T-cell (primary cell): Measurements from ENCODE around the gene DMRTC2. TPM values are rescaled to one million over a fixed set of nuclear protein-coding genes. Genes with fewer than 3 reads are reported as not detected.

Experiments used
- ATAC-seq, 4 experiments: fragments of 200-7000 bp in 3 of 4; fragments of 150-1000 bp in 1 of 4; cut with Tn5 transposase; replicated peaks in 1 of 4; 1 replicate in 3 of 4; 2 replicates in 1 of 4; pipeline ENCODE4 v1.10.0; 2021; ENCODE audit warnings: moderate library complexity in 3 of 4, mild to moderate bottlenecking in 2 of 4, moderate number of reproducible peaks in 1 of 4
- CTCF ChIA-PET, 2 donors: fragments of 300-600 bp; sonication (Branson Sonifier 250); formaldehyde crosslinking; loops; one replicate each; lab custom pipeline; 2022; ENCODE audit warnings: antibody characterized with exemption in 2 of 2; lab: Charles Lee
- POLR2A ChIA-PET, 2 donors: fragments of 300-600 bp; sonication (Branson Sonifier 250); formaldehyde crosslinking; loops; one replicate each; lab custom pipeline; 2022; ENCODE audit warnings: antibody characterized with exemption in 2 of 2; lab: Charles Lee
- DNase-seq, 35 experiments: peaks; one replicate each; pipeline versions ENCODE4 v3.0.0 to v3.0.0-alpha.2; 2013 to 2023
- H3K27ac ChIP-seq: one replicate; pipeline ENCODE4 v1.5.1; 2013; ENCODE audit warnings: low read length
- H3K27me3 ChIP-seq, 2 experiments: replicated peaks in 1 of 2; 1 replicate in 1 of 2; 2 replicates in 1 of 2; pipeline versions ENCODE4 v1.6.1 to v1.7.0; 2013; ENCODE audit warnings: low read length in 1 of 2, mixed read lengths in 1 of 2; ENCODE audit not compliant: control insufficient read depth in 2 of 2, insufficient read depth in 2 of 2; ENCODE audit errors: extremely low read depth in 1 of 2
- H3K36me3 ChIP-seq, 2 donors: 1 replicate in 1 of 2; 2 replicates in 1 of 2; pipeline versions ENCODE4 v1.6.1 to v1.7.0; 2013; ENCODE audit warnings: low read length in 1 of 2; ENCODE audit not compliant: control insufficient read depth in 2 of 2, insufficient read depth in 1 of 2; ENCODE audit errors: extremely low read depth in 1 of 2
- H3K4me1 ChIP-seq, 2 experiments: 1 replicate in 1 of 2; 2 replicates in 1 of 2; pipeline versions ENCODE4 v1.6.1 to v1.7.0; 2013; ENCODE audit warnings: low read length in 2 of 2, mixed read lengths in 1 of 2; ENCODE audit not compliant: insufficient read depth in 2 of 2, control insufficient read depth in 1 of 2; ENCODE audit errors: extremely low read depth in 1 of 2
- H3K4me3 ChIP-seq, 2 donors: 1 replicate in 1 of 2; 2 replicates in 1 of 2; pipeline versions ENCODE4 v1.5.1 to v1.7.0; 2013; ENCODE audit warnings: mild to moderate bottlenecking in 2 of 2, low read length in 1 of 2, moderate library complexity in 1 of 2; ENCODE audit not compliant: control insufficient read depth in 1 of 2; ENCODE audit errors: extremely low read depth in 1 of 2
- H3K9me3 ChIP-seq: 2 replicates; pipeline ENCODE4 v1.7.0; 2013
- H3K27ac Mint-ChIP-seq, 2 donors: one replicate each; pipeline ENCODE4 v1.8.0; 2020 to 2021; ENCODE audit warnings: mild to moderate bottlenecking in 2 of 2, mixed read lengths in 2 of 2
- H3K27me3 Mint-ChIP-seq, 2 donors: one replicate each; pipeline ENCODE4 v1.8.0; 2021 to 2022; ENCODE audit warnings: mixed read lengths in 2 of 2
- H3K36me3 Mint-ChIP-seq: one replicate; pipeline ENCODE4 v1.8.0; 2021; ENCODE audit warnings: mixed read lengths
- H3K4me1 Mint-ChIP-seq, 3 donors: one replicate each; pipeline ENCODE4 v1.8.0; 2020 to 2022; ENCODE audit warnings: mixed read lengths in 3 of 3, mild to moderate bottlenecking in 1 of 3
- H3K4me3 Mint-ChIP-seq, 3 donors: one replicate each; pipeline ENCODE4 v1.8.0; 2020 to 2022; ENCODE audit warnings: mild to moderate bottlenecking in 3 of 3, mixed read lengths in 3 of 3, moderate library complexity in 3 of 3
- H3K9me3 Mint-ChIP-seq, 3 donors: one replicate each; pipeline ENCODE4 v1.8.0; 2020 to 2022; ENCODE audit warnings: mixed read lengths in 3 of 3
- WGBS: methylation state at CpG from one replicate; pipeline ENCODE4 v1.1.5; 2013; ENCODE audit warnings: missing lambda C conversion rate; ENCODE audit not compliant: insufficient coverage; 5-methylcytosine and 5-hydroxymethylcytosine counted together
- total RNA-seq, 35 experiments: library from RNA in 6 of 35; stranded (reverse) in 6 of 35; fragments of 120-200 nt in 1 of 35; gene quantifications; one replicate each; pipeline versions ENCODE4 v1.2.1 to v1.2.4 and lab custom pipeline; 2013 to 2026

Gene DMRTC2
- total RNA-seq, 5 donors from 2014 or later (not counting 1 experiment from before 2014, with no cell fraction given): not detected

DNA sequence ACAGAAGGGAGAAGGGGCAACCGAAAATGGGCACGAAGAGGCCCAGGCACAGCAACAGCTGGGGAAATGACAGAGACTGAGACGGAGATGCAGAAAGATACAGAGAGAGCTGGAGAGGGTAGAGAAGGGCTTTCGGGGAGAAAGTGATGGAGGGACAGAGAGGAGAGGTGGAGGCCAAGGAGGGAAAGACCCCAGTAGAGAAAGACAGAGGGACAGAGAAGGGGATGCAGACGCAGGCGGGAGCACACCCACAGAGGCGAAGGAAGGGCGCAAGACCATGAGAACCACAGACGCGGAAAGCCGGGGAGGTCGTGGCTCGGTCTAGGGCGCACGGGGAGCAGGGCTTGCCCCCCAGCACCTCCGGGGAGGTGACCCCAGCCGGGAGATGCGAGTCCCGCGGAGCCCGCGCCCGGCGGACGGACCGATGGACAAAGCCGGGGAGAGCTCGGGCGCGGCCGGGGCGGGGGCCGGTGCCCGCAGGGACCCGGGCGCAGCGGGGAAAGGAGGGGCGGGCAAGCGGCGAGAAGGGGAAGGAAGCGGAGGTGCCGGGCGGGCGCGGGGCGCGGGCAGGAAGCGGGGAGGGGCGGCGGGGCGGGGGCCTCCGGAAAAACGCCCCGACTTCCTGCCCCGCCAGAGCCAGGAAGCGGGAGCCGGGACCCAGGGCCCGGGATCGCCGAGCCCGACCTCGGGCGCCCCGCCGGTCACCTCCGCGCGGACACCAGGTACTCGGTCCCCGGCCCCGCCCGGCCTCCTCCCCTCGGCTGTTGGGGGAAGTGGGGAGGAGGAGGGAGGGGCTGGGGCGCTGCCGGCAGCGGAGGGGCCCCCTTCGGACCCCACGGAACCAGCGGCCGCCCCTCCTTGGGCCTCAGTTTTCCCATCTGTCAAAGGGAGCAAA is 38.0 kb downstream of the DMRTC2 start, which contains the start of gene ARHGEF1:
Gene ARHGEF1, plus strand, starts transcription at position 617 of the 895 bp plus-strand sequence. CDS start 4,899 bp downstream, outside the sequence.
- peaks cover 25 to 83% of the 10 kb centered on the region in 2 experiments for H3K4me1 ChIP-seq
- WGBS: under 1% methylated on average over 78 of the region's 80 CpGs
- Mint-ChIP-seq H3K4me1 (peaks cover 54 to 69% (median 67%) of the 10 kb centered on the region in 3 donors), H3K4me3 (peak within 1 kb of the TSS; percentile 98 to 100 (median 99)), H3K36me3 (peaks cover 30% of the 10 kb centered on the region), H3K9me3 (no peaks in the 10 kb centered on the region), H3K27me3 (no peaks in the 10 kb centered on the region), H3K27ac (peak within 1 kb of the TSS; percentile 100)
- DNase-seq: peak in 32 of 35 experiments; percentile 21 to 76 (median 56)
- peak within 1 kb of the TSS; percentile 88 to 99 for H3K4me3 ChIP-seq
- H3K27me3 ChIP-seq: no peaks in the 10 kb centered on the region
- ChIA-PET CTCF (interaction anchor here in 1 of 2 donors (1.9 kb wide), 1 partner anchor 8 kb away, joined by 9 read pairs; no protein-coding TSS in a partner anchor), POLR2A (interaction anchor here (0.7 to 1.1 kb wide), 2 partner anchors 8 to 21 kb away, joined by 3 to 4 read pairs; no protein-coding TSS in a partner anchor)
- peak; percentile 19 to 27 (median 25) for ATAC-seq
- H3K36me3 ChIP-seq: peaks cover 0 to 10% of the 10 kb centered on the region in 2 donors
- H3K27ac ChIP-seq: peak within 1 kb of the TSS; percentile 90
- H3K9me3 ChIP-seq: no peaks in the 10 kb centered on the region

DNA sequence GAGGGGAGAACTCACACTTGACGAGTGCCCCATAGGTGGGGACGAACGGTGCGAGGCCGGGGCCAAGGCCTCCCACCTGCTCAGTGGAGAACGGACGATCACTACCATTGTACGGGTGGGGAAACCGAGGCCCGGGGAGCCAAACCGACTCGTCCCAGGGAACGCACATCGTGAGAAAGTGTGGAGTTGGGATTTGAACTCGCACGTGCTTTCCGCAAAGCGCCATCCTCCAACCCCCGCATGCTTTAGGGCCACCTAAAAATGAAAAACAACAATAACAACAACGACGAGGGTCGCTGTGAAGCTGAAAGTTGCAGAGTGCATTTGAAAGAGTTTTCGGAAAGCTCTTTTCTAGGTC is 38.6 kb downstream of the DMRTC2 start:
- POLR2A ChIA-PET: interaction anchor here (0.5 to 1.1 kb wide), 3 partner anchors 8 to 20 kb away, joined by 3 to 6 read pairs (median 4); no protein-coding TSS in a partner anchor

GRCh38 chr19:41883821-41884733 is 39.2 kb downstream of the DMRTC2 start:
- H3K36me3 Mint-ChIP-seq: peaks cover 37% of the 10 kb centered on the region
- DNase-seq (peak; percentile 61 to 92 (median 73)), ATAC-seq (peak; percentile 49 to 61 (median 58))
- H3K27ac ChIP-seq: peak overlapping the region; percentile 90
- no peaks in the 10 kb centered on the region for H3K27me3 ChIP-seq
- H3K4me1 Mint-ChIP-seq: peaks cover 54 to 74% (median 67%) of the 10 kb centered on the region in 3 donors
- H3K9me3 ChIP-seq: no peaks in the 10 kb centered on the region
- POLR2A ChIA-PET: interaction anchor here (0.5 to 1.1 kb wide), 3 partner anchors 9 to 20 kb away, joined by 3 to 6 read pairs (median 4); no protein-coding TSS in a partner anchor
- H3K27me3 Mint-ChIP-seq: no peaks in the 10 kb centered on the region
- CTCF ChIA-PET: interaction anchor here in 1 of 2 donors (1.0 to 1.9 kb wide), 2 partner anchors 9 to 11 kb away, joined by 3 to 9 read pairs; no protein-coding TSS in a partner anchor
- peak overlapping the region; percentile 97 to 98 for H3K27ac Mint-ChIP-seq
- peak overlapping the region; percentile 78 to 99 for H3K4me3 ChIP-seq
- no peaks in the 10 kb centered on the region for H3K9me3 Mint-ChIP-seq
- H3K4me3 Mint-ChIP-seq: peak overlapping the region; percentile 88 to 98 (median 95)
- peaks cover 0 to 21% of the 10 kb centered on the region in 2 donors for H3K36me3 ChIP-seq
- WGBS: under 1% methylated on average over 65 of the region's 66 CpGs
- peaks cover 19 to 83% of the 10 kb centered on the region in 2 experiments for H3K4me1 ChIP-seq

More for the DNA sequence above, 38.6 kb downstream of the DMRTC2 start:
- Mint-ChIP-seq H3K4me3 (peak overlapping the region; percentile 88 to 98 (median 95)), H3K27me3 (no peaks in the 10 kb centered on the region), H3K4me1 (peaks cover 54 to 72% (median 67%) of the 10 kb centered on the region in 3 donors), H3K9me3 (no peaks in the 10 kb centered on the region), H3K36me3 (peaks cover 35% of the 10 kb centered on the region), H3K27ac (peak overlapping the region; percentile 97 to 98)
- Histone ChIP-seq H3K4me1 (peaks cover 20 to 83% of the 10 kb centered on the region in 2 experiments), H3K27me3 (no peaks in the 10 kb centered on the region), H3K27ac (peak overlapping the region; percentile 90), H3K4me3 (peak overlapping the region; percentile 78 to 99), H3K36me3 (peaks cover 0 to 16% of the 10 kb centered on the region in 2 donors), H3K9me3 (no peaks in the 10 kb centered on the region)
- ATAC-seq: no peak
- CTCF ChIA-PET: interaction anchor here in 1 of 2 donors (1.9 kb wide), 1 partner anchor 8 kb away, joined by 9 read pairs; no protein-coding TSS in a partner anchor
- 0% methylated on average over 14 of the region's 23 CpGs for WGBS
- DNase-seq: no peak

DNA sequence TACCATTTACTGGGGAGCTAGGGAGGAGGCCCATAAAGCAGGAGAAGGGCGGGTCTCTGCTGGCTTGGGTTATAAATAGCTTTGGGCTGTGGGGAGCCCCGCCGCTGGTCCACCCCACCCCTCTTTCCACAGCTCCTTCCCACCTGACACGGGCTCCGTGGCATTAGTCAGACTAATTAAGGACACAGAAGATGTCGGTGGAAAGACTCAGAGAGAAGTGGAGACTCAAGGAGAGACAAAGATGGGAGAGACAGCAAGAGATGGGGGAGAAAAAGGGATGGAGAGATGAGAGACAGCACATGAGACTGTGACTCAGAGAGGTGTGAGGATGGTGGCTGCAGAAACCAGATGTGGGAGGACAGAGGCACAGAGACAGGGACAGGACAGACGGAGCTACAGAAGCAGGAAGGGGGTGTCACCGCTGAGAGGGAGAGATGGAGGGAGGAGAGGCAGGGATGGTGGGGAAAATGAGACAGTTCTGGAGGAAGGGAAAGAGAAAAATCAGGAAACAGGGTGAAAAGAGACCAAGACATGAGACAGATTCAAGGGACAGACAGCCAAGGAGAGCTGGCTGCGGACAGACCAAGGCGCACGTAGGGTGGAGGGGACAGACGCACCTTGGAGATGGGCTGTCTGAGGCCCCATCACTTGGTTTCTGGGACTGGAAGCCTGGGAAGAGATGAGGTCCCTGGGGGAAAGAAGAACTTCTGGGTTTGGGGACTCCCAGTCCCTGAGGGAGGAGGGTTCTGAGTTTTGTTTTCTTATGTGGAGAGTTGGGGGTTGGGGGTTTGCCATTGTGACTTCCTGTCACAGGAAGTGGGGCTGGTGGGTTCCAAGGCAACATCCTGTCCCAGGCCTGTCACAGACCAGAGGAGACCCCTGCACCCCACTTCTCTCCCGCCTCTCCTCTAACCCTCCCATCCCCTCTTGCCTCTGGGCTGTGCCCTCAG is 42.2 kb downstream of the DMRTC2 start:
- DNase-seq (peak; percentile 59 to 91 (median 82)), ATAC-seq (peak; percentile 52 to 61 (median 58))
- H3K27me3 ChIP-seq: no peaks in the 10 kb centered on the region
- peaks cover 51% of the 10 kb centered on the region for H3K36me3 Mint-ChIP-seq
- peak overlapping the region; percentile 78 to 99 for H3K4me3 ChIP-seq
- H3K4me1 Mint-ChIP-seq: peaks cover 60 to 73% (median 68%) of the 10 kb centered on the region in 3 donors
- H3K27ac Mint-ChIP-seq: peak overlapping the region; percentile 97 to 98
- H3K9me3 ChIP-seq: no peaks in the 10 kb centered on the region
- WGBS: 0% methylated on average over 8 of the region's 13 CpGs
- ChIA-PET POLR2A (interaction anchor here (0.6 to 1.9 kb wide), 5 partner anchors 11 to 28 kb away, joined by 3 to 12 read pairs (median 4); no protein-coding TSS in a partner anchor), CTCF (interaction anchor here (0.8 to 3.5 kb wide), 6 partner anchors 13 to 58 kb away, joined by 3 to 37 read pairs (median 4); partner anchors contain the start of gene RPS19 (in 1 of the 2))
- peak overlapping the region; percentile 90 for H3K27ac ChIP-seq
- no peaks in the 10 kb centered on the region for H3K27me3 Mint-ChIP-seq
- H3K4me3 Mint-ChIP-seq: peak overlapping the region; percentile 88 to 98 (median 95)
- no peaks in the 10 kb centered on the region for H3K9me3 Mint-ChIP-seq
- peaks cover 4 to 50% of the 10 kb centered on the region in 2 donors for H3K36me3 ChIP-seq
- peaks cover 25 to 83% of the 10 kb centered on the region in 2 experiments for H3K4me1 ChIP-seq
